ENCODE measurements around the gene KCNQ1.

The KCNQ1 gene

GRCh38 chr11:2447951-2448650 is 3.3 kb downstream of the KCNQ1 start:
- H3K27me3 ChIP-seq, result peaks cover 24% of the 10 kb centered on the region; the same call in 1 of the 2 replicates
- peak overlapping the region; percentile 71; the same call in 1 of the 2 replicates for H3K4me3 ChIP-seq
- H3K4me2 ChIP-seq, result peak overlapping the region; percentile 99
- TF ChIP-seq Cebpa-rat (IDR thresholded peaks at IDR 0.05), result no peak
- H3K4me1 ChIP-seq, result peaks cover 50% of the 10 kb centered on the region
- H3K9ac ChIP-seq, result no peak overlapping the region
- peak overlapping the region; percentile 63 for H3K27ac ChIP-seq
- H4K20me1 ChIP-seq, result no peaks in the 10 kb centered on the region
- H3K9me3 ChIP-seq, result no peaks in the 10 kb centered on the region
- H3K36me3 ChIP-seq, result no peaks in the 10 kb centered on the region

- no peak for TF ChIP-seq Cebpa-rat (IDR thresholded peaks at IDR 0.05)
- no peak overlapping the region for H3K9ac ChIP-seq
- H3K9me3 ChIP-seq, result peaks cover 5% of the 10 kb centered on the region; the same call in 1 of the 2 replicates
- no peak overlapping the region for H3K4me3 ChIP-seq
- no peak overlapping the region for H3K27ac ChIP-seq
- H4K20me1 ChIP-seq, result no peaks in the 10 kb centered on the region
- peaks cover 47% of the 10 kb centered on the region for H3K4me1 ChIP-seq
- H3K4me2 ChIP-seq, result peak overlapping the region; percentile 99; the same call in 1 of the 2 replicates
- H3K36me3 ChIP-seq, result no peaks in the 10 kb centered on the region
- peaks cover 20% of the 10 kb centered on the region; the same call in 1 of the 2 replicates for H3K27me3 ChIP-seq
These were observed 4.1 kb downstream of the KCNQ1 start for GRCh38 chr11:2448661-2449547.

- H3K27me3 ChIP-seq, result peaks cover 17% of the 10 kb centered on the region; the same call in 1 of the 2 replicates
- H3K9ac ChIP-seq, result no peak overlapping the region
- no peaks in the 10 kb centered on the region for H4K20me1 ChIP-seq
- H3K4me2 ChIP-seq, result no peak overlapping the region
- no peak for TF ChIP-seq Cebpa-rat (IDR thresholded peaks at IDR 0.05)
- no peak overlapping the region for H3K4me3 ChIP-seq
- H3K27ac ChIP-seq, result no peak overlapping the region
- H3K9me3 ChIP-seq, result peaks cover 5% of the 10 kb centered on the region; the same call in 1 of the 2 replicates
- H3K4me1 ChIP-seq, result peaks cover 43% of the 10 kb centered on the region
- no peaks in the 10 kb centered on the region for H3K36me3 ChIP-seq
These were observed 4.9 kb downstream of the KCNQ1 start for GRCh38 chr11:2449548-2450320.

GRCh38 chr11:2450321-2451041 is 5.7 kb downstream of the KCNQ1 start:
- no peaks in the 10 kb centered on the region for H3K36me3 ChIP-seq
- H3K9me3 ChIP-seq, result peaks cover 6% of the 10 kb centered on the region; the same call in 1 of the 2 replicates
- no peak overlapping the region for H3K9ac ChIP-seq
- no peak overlapping the region for H3K4me2 ChIP-seq
- H4K20me1 ChIP-seq, result no peaks in the 10 kb centered on the region
- peaks cover 10% of the 10 kb centered on the region; the same call in 1 of the 2 replicates for H3K27me3 ChIP-seq
- no peak overlapping the region for H3K27ac ChIP-seq
- TF ChIP-seq Cebpa-rat (IDR thresholded peaks at IDR 0.05), result no peak
- peaks cover 36% of the 10 kb centered on the region for H3K4me1 ChIP-seq
- H3K4me3 ChIP-seq, result no peak overlapping the region

- H3K4me2 ChIP-seq, result no peak overlapping the region
- H3K27ac ChIP-seq, result no peak overlapping the region
- no peak for TF ChIP-seq Cebpa-rat (IDR thresholded peaks at IDR 0.05)
- peaks cover 11% of the 10 kb centered on the region; the same call in 1 of the 2 replicates for H3K9me3 ChIP-seq
- H3K4me3 ChIP-seq, result no peak overlapping the region
- peaks cover 27% of the 10 kb centered on the region for H3K4me1 ChIP-seq
- no peaks in the 10 kb centered on the region for H3K36me3 ChIP-seq
- H4K20me1 ChIP-seq, result no peaks in the 10 kb centered on the region
- no peak overlapping the region for H3K9ac ChIP-seq
- peaks cover 2% of the 10 kb centered on the region; the same call in 1 of the 2 replicates for H3K27me3 ChIP-seq
These were observed 6.5 kb downstream of the KCNQ1 start for GRCh38 chr11:2451336-2451735.

GRCh38 chr11:2451916-2452315 is 7.1 kb downstream of the KCNQ1 start:
- H3K36me3 ChIP-seq, result no peaks in the 10 kb centered on the region
- TF ChIP-seq Cebpa-rat (IDR thresholded peaks at IDR 0.05), result no peak
- no peak overlapping the region for H3K27ac ChIP-seq
- no peaks in the 10 kb centered on the region for H3K27me3 ChIP-seq
- no peak overlapping the region for H3K4me3 ChIP-seq
- H3K4me2 ChIP-seq, result no peak overlapping the region
- peaks cover 11% of the 10 kb centered on the region; the same call in 1 of the 2 replicates for H3K9me3 ChIP-seq
- H3K9ac ChIP-seq, result no peak overlapping the region
- H4K20me1 ChIP-seq, result no peaks in the 10 kb centered on the region
- H3K4me1 ChIP-seq, result peaks cover 22% of the 10 kb centered on the region

- H3K9me3 ChIP-seq, result peaks cover 11% of the 10 kb centered on the region; the same call in 1 of the 2 replicates
- H3K36me3 ChIP-seq, result no peaks in the 10 kb centered on the region
- no peak overlapping the region for H3K27ac ChIP-seq
- H3K4me2 ChIP-seq, result no peak overlapping the region
- H3K9ac ChIP-seq, result no peak overlapping the region
- H3K27me3 ChIP-seq, result no peaks in the 10 kb centered on the region
- no peak for TF ChIP-seq Cebpa-rat (IDR thresholded peaks at IDR 0.05)
- peaks cover 16% of the 10 kb centered on the region for H3K4me1 ChIP-seq
- H4K20me1 ChIP-seq, result no peaks in the 10 kb centered on the region
- no peak overlapping the region for H3K4me3 ChIP-seq
These were observed 7.7 kb downstream of the KCNQ1 start for GRCh38 chr11:2452321-2453012.

- Histone ChIP-seq H3K9ac (no peak overlapping the region), H3K4me1 (peaks cover 6% of the 10 kb centered on the region), H3K36me3 (no peaks in the 10 kb centered on the region), H3K27me3 (no peaks in the 10 kb centered on the region), H4K20me1 (peaks cover 8% of the 10 kb centered on the region; the same call in 1 of the 2 replicates), H3K27ac (no peak overlapping the region), H3K4me3 (no peak overlapping the region), H3K9me3 (peaks cover 11% of the 10 kb centered on the region; the same call in 1 of the 2 replicates), H3K4me2 (no peak overlapping the region)
- TF ChIP-seq Cebpa-rat (IDR thresholded peaks at IDR 0.05), result no peak
These were observed 8.6 kb downstream of the KCNQ1 start for GRCh38 chr11:2453436-2453835.

Data from BLaER1 (cell line).